H1 (cell line): ENCODE results near the gene NAT10. TPM values are rescaled to one million over a fixed set of nuclear protein-coding genes. Genes with fewer than 3 reads are reported as not detected.

Source experiments
- CTCF ChIA-PET: fragments of 300-600 bp; sonication (Branson Sonifier 250); formaldehyde crosslinking; loops from one replicate; lab custom pipeline; 2021; ENCODE audit not compliant: partially characterized antibody; lab: Charles Lee
- POLR2A ChIA-PET: fragments of 300-600 bp; sonication (Branson Sonifier 250); formaldehyde crosslinking; loops from one replicate; lab custom pipeline; 2021; ENCODE audit warnings: inconsistent platforms; ENCODE audit not compliant: partially characterized antibody; lab: Charles Lee
- DNase-seq, 2 experiments: peaks; one replicate each; pipeline versions ENCODE4 v3.0.0 to v3.0.0-alpha.2; 2010 to 2022; ENCODE audit warnings: low spot score in 2 of 2, low read depth in 1 of 2, mixed read lengths in 1 of 2
- FAIRE-seq: peaks from 2 replicates; lab custom pipeline; 2011; peaks lifted over from hg19 to GRCh38; lab: Jason Lieb, UNC
- H2AFZ ChIP-seq: 2 replicates; pipeline ENCODE4 v1.8.1; 2012; ENCODE audit warnings: low read length, inconsistent platforms
- H2AK5ac ChIP-seq: 2 replicates; pipeline ENCODE4 v1.6.1; 2013; ENCODE audit warnings: low read depth, low read length
- H2BK120ac ChIP-seq: replicated peaks from 2 replicates; pipeline ENCODE3; 2013; ENCODE audit warnings: low read depth, low read length, inconsistent platforms
- H2BK12ac ChIP-seq: 2 replicates; pipeline ENCODE4 v1.6.1; 2013; ENCODE audit warnings: low read depth, low read length
- H2BK15ac ChIP-seq: 2 replicates; pipeline ENCODE4 v1.6.1; 2013; ENCODE audit warnings: low read length
- H2BK20ac ChIP-seq: 2 replicates; pipeline ENCODE4 v1.6.1; 2013; ENCODE audit warnings: low read length
- H2BK5ac ChIP-seq: 2 replicates; pipeline ENCODE4 v1.6.1; 2013; ENCODE audit warnings: low read depth, low read length
- H3K14ac ChIP-seq: 2 replicates; pipeline ENCODE4 v1.6.1; 2013; ENCODE audit warnings: inconsistent platforms; ENCODE audit not compliant: insufficient read length
- H3K18ac ChIP-seq: 2 replicates; pipeline ENCODE4 v1.6.1; 2013; ENCODE audit warnings: low read length; ENCODE audit errors: extremely low read depth
- H3K23ac ChIP-seq: 2 replicates; pipeline ENCODE4 v1.6.1; 2013; ENCODE audit warnings: inconsistent platforms; ENCODE audit not compliant: insufficient read length
- H3K23me2 ChIP-seq: 2 replicates; pipeline ENCODE4 v1.6.1; 2013; ENCODE audit warnings: low read depth, low read length
- H3K27ac ChIP-seq: 2 replicates; pipeline ENCODE4 v1.6.1; 2011; ENCODE audit warnings: low read depth, low read length, inconsistent platforms
- H3K27me3 ChIP-seq, 4 experiments: replicated peaks in 1 of 4; 1 replicate in 1 of 4; 2 replicates in 3 of 4; pipeline versions ENCODE4 v1.6.1 to v1.8.1; 2011 to 2013; ENCODE audit warnings: low read length in 3 of 4, mild to moderate bottlenecking in 3 of 4, inconsistent platforms in 2 of 4, mixed read lengths in 2 of 4, moderate library complexity in 1 of 4; ENCODE audit not compliant: control insufficient read depth in 3 of 4, insufficient read depth in 3 of 4; ENCODE audit errors: extremely low read depth in 1 of 4
- H3K36me3 ChIP-seq, 4 experiments: 2 replicates each; pipeline versions ENCODE4 v1.6.1 to v1.8.1; 2011 to 2013; ENCODE audit warnings: mild to moderate bottlenecking in 4 of 4, low read length in 3 of 4, moderate library complexity in 2 of 4, control low read depth in 1 of 4, inconsistent platforms in 1 of 4; ENCODE audit not compliant: insufficient read depth in 4 of 4, control insufficient read depth in 2 of 4
- H3K4ac ChIP-seq: replicated peaks from 2 replicates; pipeline ENCODE3; 2013; ENCODE audit warnings: low read length, low read depth, mixed read lengths, inconsistent platforms; ENCODE audit not compliant: insufficient read length
- H3K4me1 ChIP-seq, 4 experiments: replicated peaks in 1 of 4; 1 replicate in 1 of 4; 2 replicates in 3 of 4; pipeline versions ENCODE4 v1.6.1 to v1.8.1; 2011 to 2013; ENCODE audit warnings: low read length in 3 of 4, inconsistent platforms in 2 of 4, mixed read lengths in 1 of 4; ENCODE audit not compliant: insufficient read depth in 4 of 4, control insufficient read depth in 3 of 4
- H3K4me2 ChIP-seq, 2 experiments: 2 replicates each; pipeline versions ENCODE4 v1.6.1 to v1.8.1; 2011 to 2013; ENCODE audit warnings: low read depth in 2 of 2, low read length in 2 of 2, control low read depth in 1 of 2, inconsistent platforms in 1 of 2, mild to moderate bottlenecking in 1 of 2; ENCODE audit not compliant: insufficient read depth in 1 of 2
- H3K4me3 ChIP-seq, 4 experiments: fragments of 200-600, 300-600 bp in 1 of 4; sonication (generic), shearing (Covaris generic), sonication (Bioruptor Twin) in 1 of 4; 2 replicates each; pipeline versions ENCODE4 v1.5.1 to v1.8.1; 2011 to 2016; ENCODE audit warnings: low read length in 4 of 4, low read depth in 3 of 4, control low read depth in 2 of 4, inconsistent platforms in 2 of 4, mild to moderate bottlenecking in 2 of 4, mixed read lengths in 1 of 4, moderate library complexity in 1 of 4; ENCODE audit not compliant: insufficient read depth in 2 of 4; ENCODE audit errors: extremely low read depth in 1 of 4
- H3K56ac ChIP-seq: replicated peaks from 2 replicates; pipeline ENCODE3; 2013; ENCODE audit warnings: low read depth, mild to moderate bottlenecking, mixed read lengths, low read length, inconsistent platforms; ENCODE audit not compliant: insufficient read length
- H3K79me1 ChIP-seq: 2 replicates; pipeline ENCODE4 v1.6.1; 2013; ENCODE audit warnings: low read depth, low read length, control low read depth
- H3K79me2 ChIP-seq, 2 experiments: 2 replicates each; pipeline versions ENCODE4 v1.6.1 to v1.8.1; 2012 to 2013; ENCODE audit warnings: low read length in 2 of 2, mild to moderate bottlenecking in 2 of 2, inconsistent platforms in 1 of 2; ENCODE audit not compliant: insufficient read depth in 2 of 2, control insufficient read depth in 1 of 2
- H3K9ac ChIP-seq, 4 experiments: replicated peaks in 1 of 4; 1 replicate in 1 of 4; 2 replicates in 3 of 4; pipeline versions ENCODE4 v1.6.1 to v1.8.1; 2011 to 2013; ENCODE audit warnings: low read depth in 3 of 4, low read length in 3 of 4, control low read depth in 2 of 4, mild to moderate bottlenecking in 2 of 4, moderate library complexity in 2 of 4, inconsistent platforms in 1 of 4; ENCODE audit errors: extremely low read depth in 1 of 4
- H3K9me3 ChIP-seq, 2 experiments: 2 replicates each; pipeline versions ENCODE4 v1.6.1 to v1.8.1; 2012 to 2013; ENCODE audit warnings: mild to moderate bottlenecking in 2 of 2, moderate library complexity in 2 of 2, control low read depth in 1 of 2, inconsistent platforms in 1 of 2, low read depth in 1 of 2, low read length in 1 of 2, mixed read lengths in 1 of 2; ENCODE audit not compliant: insufficient read depth in 2 of 2
- H4K20me1 ChIP-seq, 2 experiments: replicated peaks in 1 of 2; 2 replicates each; pipeline versions ENCODE3 to v1.8.1; 2011 to 2013; ENCODE audit warnings: inconsistent platforms in 2 of 2, low read length in 2 of 2, mild to moderate bottlenecking in 1 of 2; ENCODE audit not compliant: insufficient read depth in 2 of 2, control insufficient read depth in 1 of 2
- H4K5ac ChIP-seq: 2 replicates; pipeline ENCODE4 v1.6.1; 2013; ENCODE audit warnings: low read length, low read depth, mixed read lengths, inconsistent platforms; ENCODE audit not compliant: insufficient read length
- H4K8ac ChIP-seq: 2 replicates; pipeline ENCODE4 v1.8.0; 2013; ENCODE audit warnings: mild to moderate bottlenecking, moderate library complexity, low read length, inconsistent platforms; ENCODE audit not compliant: insufficient read depth; ENCODE audit errors: extremely low read depth
- H4K91ac ChIP-seq: replicated peaks from 2 replicates; pipeline ENCODE3; 2013; ENCODE audit warnings: low read length, mixed read lengths, inconsistent platforms; ENCODE audit not compliant: insufficient read length
- BCL11A ChIP-seq, 2 experiments: IDR thresholded peaks; one replicate each; pipeline ENCODE4 v1.6.1; 2011; ENCODE audit warnings: low read depth in 2 of 2, low read length in 2 of 2, mild to moderate bottlenecking in 2 of 2
- SIN3A ChIP-seq, 2 experiments: IDR thresholded peaks in 1 of 2; conservative IDR thresholded peaks in 1 of 2; 2 replicates each; pipeline ENCODE4 v1.6.1; 2011 to 2012; ENCODE audit warnings: low read length in 2 of 2, improper control_type of control experiment in 1 of 2, low read depth in 1 of 2, mild to moderate bottlenecking in 1 of 2
- WGBS, 2 experiments: shearing (Covaris generic) in 1 of 2; methylation state at CpG; one replicate each; pipeline versions ENCODE4 v1.1.6 to v1.1.7; 2013 to 2015; ENCODE audit warnings: low lambda C conversion rate in 2 of 2, mixed read lengths in 2 of 2, inconsistent platforms in 1 of 2, low coverage in 1 of 2, missing lambda C conversion rate in 1 of 2; ENCODE audit not compliant: insufficient replicate concordance in 2 of 2, insufficient coverage in 1 of 2, insufficient read length in 1 of 2; ENCODE audit errors: extremely low coverage in 1 of 2, missing lambda C conversion rate in 1 of 2; 5-methylcytosine and 5-hydroxymethylcytosine counted together
- polyA plus RNA-seq, 7 experiments: library from polyadenylated mRNA; depleted of rRNA in 3 of 7; stranded (reverse) in 5 of 7; unstranded in 2 of 7; fragments of >200 nt in 5 of 7; fragments of 200-250 nt in 2 of 7; gene quantifications; 1 replicate in 5 of 7; 2 replicates in 1 of 7; 4 replicates in 1 of 7; pipeline versions ENCODE4 v1.2.1 to v1.2.3, GENCODE V29; 2011 to 2013; ENCODE audit warnings: missing spikeins in 2 of 7, mixed read lengths in 2 of 7
- total RNA-seq: library from RNA; stranded (reverse); fragmentation: NEBNext Ultra II Directional; extraction: Animal tissue kit (Norgen Biotek cat#: 25700); gene quantifications from 2 replicates; pipeline ENCODE4 v1.2.1, GENCODE V29; 2021

Gene NAT10
- total and polyA plus RNA-seq, 2 of the 8 experiments (the other 6 are each of a cell fraction or from before 2014, with no cell fraction given): 66.3 to 89.6 TPM

- POLR2A ChIA-PET: no interaction called here
- CTCF ChIA-PET: interaction anchor here (0.6 to 5.5 kb wide), 11 partner anchors 9 to 344 kb away, joined by 3 to 42 read pairs (median 5); partner anchors contain the start of gene ABTB2
- peaks cover 17 to 51% (median 31%) of the 10 kb centered on the region in 4 experiments for H3K36me3 ChIP-seq
Measured at GRCh38 chr11:34148504-34149165, 43.2 kb downstream of the NAT10 start.

More at GRCh38 chr11:34148504-34149165, 43.2 kb downstream of the NAT10 start:
- no peaks in the 10 kb centered on the region for H3K4me1 ChIP-seq
- no peak overlapping the region for H2BK12ac ChIP-seq
- H3K9me3 ChIP-seq: no peaks in the 10 kb centered on the region
- no peak overlapping the region for H2BK20ac ChIP-seq
- no peak overlapping the region for H3K18ac ChIP-seq
- H3K79me2 ChIP-seq: no peaks in the 10 kb centered on the region
- no peak overlapping the region for H2AK5ac ChIP-seq
- H4K91ac ChIP-seq: no peak overlapping the region
- no peak overlapping the region for H4K5ac ChIP-seq
- H2BK120ac ChIP-seq: no peak overlapping the region
- no peak overlapping the region for H4K8ac ChIP-seq
- peaks cover 6 to 11% of the 10 kb centered on the region in 2 experiments for H4K20me1 ChIP-seq
- WGBS, 2 experiments: 95% methylated on average over 14 of the region's 16 CpGs; no CpG with 5 or more reads in 1 of the 2 experiments
- H3K14ac ChIP-seq: no peak overlapping the region
- no peak overlapping the region for H3K23ac ChIP-seq
- H3K79me1 ChIP-seq: no peaks in the 10 kb centered on the region
- no peak overlapping the region for H3K9ac ChIP-seq
- H3K4me2 ChIP-seq: no peak overlapping the region
- no peak overlapping the region for H2AFZ ChIP-seq
- H3K4me3 ChIP-seq: no peak overlapping the region
- no peak overlapping the region for H2BK5ac ChIP-seq
- no peak for DNase-seq
- H3K27ac ChIP-seq: no peak overlapping the region
- TF ChIP-seq BCL11A (IDR thresholded peaks at IDR 0.05; ENCODE audit: low read depth in 2 of 2, low read length in 2 of 2) (no peak), SIN3A (conservative IDR thresholded peaks at IDR 0.05 in 1 of 2, IDR thresholded peaks at IDR 0.05 in 1 of 2; ENCODE audit: low read depth in 1 of 2, low read length in 2 of 2) (no peak)
- FAIRE-seq: no peak
- H3K23me2 ChIP-seq: no peaks in the 10 kb centered on the region
- H2BK15ac ChIP-seq: no peak overlapping the region
- no peak overlapping the region for H3K56ac ChIP-seq
- no peaks in the 10 kb centered on the region for H3K27me3 ChIP-seq
- no peak overlapping the region for H3K4ac ChIP-seq
